Nephron (organoid): ENCODE data around the gene CHN2.

Experiments used
- H3K27ac Mint-ChIP-seq, 3 experiments: 2 replicates each; pipeline ENCODE4 v1.8.0; 2020; ENCODE audit warnings: mixed read lengths in 3 of 3, mild to moderate bottlenecking in 2 of 3, moderate library complexity in 1 of 3
- H3K27me3 Mint-ChIP-seq: 2 replicates; pipeline ENCODE4 v1.8.0; 2021; ENCODE audit warnings: low read depth, mild to moderate bottlenecking, moderate library complexity, mixed read lengths
- H3K36me3 Mint-ChIP-seq: 2 replicates; pipeline ENCODE4 v1.8.0; 2020; ENCODE audit warnings: low read depth, mixed read lengths
- H3K4me1 Mint-ChIP-seq: 2 replicates; pipeline ENCODE4 v1.8.0; 2020; ENCODE audit warnings: mixed read lengths
- H3K4me3 Mint-ChIP-seq, 3 experiments: 2 replicates each; pipeline ENCODE4 v1.8.0; 2020; ENCODE audit warnings: mild to moderate bottlenecking in 3 of 3, mixed read lengths in 3 of 3, moderate library complexity in 2 of 3
- H3K9me3 Mint-ChIP-seq: 2 replicates; pipeline ENCODE4 v1.8.0; 2020; ENCODE audit warnings: mixed read lengths
- TF ChIP-seq, protein P1 (sequence below), 3 experiments: fragments of 200-600 bp; sonication (generic); IDR thresholded peaks; one replicate each; pipeline ENCODE4 v1.5.0; 2021; ENCODE audit warnings: antibody characterized with exemption in 3 of 3; ENCODE audit not compliant: unreplicated experiment in 3 of 3

CHN2 gene

DNA sequence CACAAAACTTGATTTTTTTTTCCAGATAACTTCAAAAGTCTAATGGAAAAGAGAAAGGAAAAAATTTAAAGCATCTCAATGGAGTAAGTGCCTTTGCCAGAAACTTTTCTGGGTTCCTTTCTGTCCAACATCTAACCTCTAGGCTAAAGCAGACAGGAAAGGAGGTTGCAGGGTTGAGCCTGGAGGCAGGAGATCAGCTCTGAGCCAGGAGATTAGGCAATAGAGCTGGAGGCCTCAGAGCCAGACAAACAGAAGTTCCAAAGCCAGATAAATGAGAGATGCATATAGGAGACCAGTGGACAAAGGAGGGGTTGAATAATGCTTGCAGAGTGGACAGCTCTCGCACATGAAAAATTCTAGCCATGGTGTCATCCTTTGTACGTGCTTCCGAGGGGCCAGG is 42.9 kb downstream of the CHN2 start:
- TF ChIP-seq, protein P1, sequence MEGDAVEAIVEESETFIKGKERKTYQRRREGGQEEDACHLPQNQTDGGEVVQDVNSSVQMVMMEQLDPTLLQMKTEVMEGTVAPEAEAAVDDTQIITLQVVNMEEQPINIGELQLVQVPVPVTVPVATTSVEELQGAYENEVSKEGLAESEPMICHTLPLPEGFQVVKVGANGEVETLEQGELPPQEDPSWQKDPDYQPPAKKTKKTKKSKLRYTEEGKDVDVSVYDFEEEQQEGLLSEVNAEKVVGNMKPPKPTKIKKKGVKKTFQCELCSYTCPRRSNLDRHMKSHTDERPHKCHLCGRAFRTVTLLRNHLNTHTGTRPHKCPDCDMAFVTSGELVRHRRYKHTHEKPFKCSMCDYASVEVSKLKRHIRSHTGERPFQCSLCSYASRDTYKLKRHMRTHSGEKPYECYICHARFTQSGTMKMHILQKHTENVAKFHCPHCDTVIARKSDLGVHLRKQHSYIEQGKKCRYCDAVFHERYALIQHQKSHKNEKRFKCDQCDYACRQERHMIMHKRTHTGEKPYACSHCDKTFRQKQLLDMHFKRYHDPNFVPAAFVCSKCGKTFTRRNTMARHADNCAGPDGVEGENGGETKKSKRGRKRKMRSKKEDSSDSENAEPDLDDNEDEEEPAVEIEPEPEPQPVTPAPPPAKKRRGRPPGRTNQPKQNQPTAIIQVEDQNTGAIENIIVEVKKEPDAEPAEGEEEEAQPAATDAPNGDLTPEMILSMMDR (IDR thresholded peaks at IDR 0.05; ENCODE audit: unreplicated experiment in 3 of 3): no peak
- peaks cover 7% of the 10 kb centered on the region for H3K4me1 Mint-ChIP-seq
- no peaks in the 10 kb centered on the region for H3K36me3 Mint-ChIP-seq
- no peak overlapping the region for H3K4me3 Mint-ChIP-seq
- no peak overlapping the region for H3K27ac Mint-ChIP-seq
- no peaks in the 10 kb centered on the region for H3K27me3 Mint-ChIP-seq
- no peaks in the 10 kb centered on the region for H3K9me3 Mint-ChIP-seq

DNA sequence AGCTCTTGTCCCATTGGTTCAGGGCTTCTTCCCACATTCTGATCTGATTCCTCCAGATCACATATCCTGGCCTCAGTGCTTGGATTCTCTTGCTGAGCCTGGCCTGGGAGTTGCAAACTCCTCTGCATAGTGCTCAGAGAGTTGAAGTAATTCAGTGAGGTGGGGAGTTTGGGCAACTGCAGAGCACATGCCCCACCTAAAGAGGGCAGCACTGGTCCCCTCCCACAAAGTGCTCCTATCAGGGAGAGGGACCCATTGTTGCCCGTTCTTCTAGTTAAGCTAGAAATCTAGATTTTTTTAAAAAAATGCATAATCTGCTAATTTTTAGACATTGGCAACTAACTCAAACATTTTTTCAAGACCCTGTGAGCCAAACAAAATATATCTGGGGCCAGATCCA is 45.1 kb downstream of the CHN2 start:
- Mint-ChIP-seq H3K27me3 (no peaks in the 10 kb centered on the region), H3K4me3 (no peak overlapping the region), H3K36me3 (no peaks in the 10 kb centered on the region), H3K4me1 (no peaks in the 10 kb centered on the region), H3K9me3 (no peaks in the 10 kb centered on the region), H3K27ac (no peak overlapping the region)
- TF ChIP-seq, protein P1 (IDR thresholded peaks at IDR 0.05; ENCODE audit: unreplicated experiment in 3 of 3): no peak

DNA sequence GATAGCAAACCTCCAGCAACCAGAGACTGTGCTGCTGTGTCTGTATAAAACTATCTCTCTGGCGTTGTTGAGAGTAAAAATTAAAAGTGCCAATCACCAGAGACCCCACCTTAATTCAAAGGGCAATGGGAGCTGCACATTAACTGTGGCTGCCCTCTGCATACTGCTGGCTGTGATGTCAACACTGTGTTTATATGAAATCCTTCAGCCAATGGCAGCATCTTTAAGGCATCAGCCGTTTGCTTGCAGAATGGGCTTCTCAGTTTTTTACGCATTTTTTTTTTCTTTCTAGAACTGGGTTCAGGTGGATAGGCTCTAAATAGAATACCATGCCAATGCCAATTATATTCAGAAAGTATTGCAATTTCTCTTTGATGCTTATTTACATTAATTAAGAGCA is 47.7 kb downstream of the CHN2 start:
- no peaks in the 10 kb centered on the region for H3K9me3 Mint-ChIP-seq

DNA sequence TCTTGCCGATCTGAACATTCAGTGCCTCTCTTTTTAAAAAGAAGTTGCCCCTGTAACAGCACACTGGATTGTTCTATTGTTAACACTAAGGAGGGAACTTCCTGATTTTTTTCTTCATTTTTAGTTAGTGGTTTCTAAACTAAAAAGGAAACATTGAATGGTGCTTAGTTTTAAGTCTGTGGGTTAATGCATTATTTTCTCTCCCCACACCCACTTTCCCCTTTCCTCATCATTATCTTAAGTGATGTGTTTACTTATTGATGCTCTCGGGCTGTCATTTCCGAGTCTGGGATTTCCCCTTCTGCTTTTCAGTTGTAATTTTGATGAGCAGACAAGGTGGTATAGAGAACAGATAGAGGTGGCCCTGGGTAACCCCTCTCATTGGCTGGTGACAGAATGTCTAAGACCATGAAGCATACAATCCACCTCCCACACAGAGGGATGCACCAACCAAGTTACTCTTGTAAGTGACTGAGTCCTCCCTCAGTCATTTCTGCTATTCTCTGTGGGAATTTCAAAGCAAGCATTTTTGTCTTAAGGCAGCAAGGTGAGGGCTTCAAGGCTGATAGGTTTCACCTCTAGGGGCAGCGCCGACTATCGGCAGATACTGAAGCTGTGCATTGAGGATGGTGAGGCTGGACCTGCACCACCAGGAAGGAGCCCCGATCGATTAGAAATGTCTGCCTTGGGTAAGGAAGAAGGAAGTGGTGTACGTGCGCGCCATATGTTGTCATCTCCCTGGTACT is 49.5 kb downstream of the CHN2 start:
- Mint-ChIP-seq H3K27me3 (no peaks in the 10 kb centered on the region), H3K4me3 (no peak overlapping the region), H3K4me1 (no peaks in the 10 kb centered on the region), H3K36me3 (no peaks in the 10 kb centered on the region), H3K9me3 (no peaks in the 10 kb centered on the region), H3K27ac (no peak overlapping the region)
- TF ChIP-seq, protein P1 (IDR thresholded peaks at IDR 0.05; ENCODE audit: unreplicated experiment in 3 of 3): no peak

More for the DNA sequence above, 47.7 kb downstream of the CHN2 start:
- Mint-ChIP-seq H3K4me3 (no peak overlapping the region), H3K27me3 (no peaks in the 10 kb centered on the region), H3K36me3 (no peaks in the 10 kb centered on the region), H3K4me1 (no peaks in the 10 kb centered on the region), H3K27ac (no peak overlapping the region)
- TF ChIP-seq, protein P1 (IDR thresholded peaks at IDR 0.05; ENCODE audit: unreplicated experiment in 3 of 3): no peak

DNA sequence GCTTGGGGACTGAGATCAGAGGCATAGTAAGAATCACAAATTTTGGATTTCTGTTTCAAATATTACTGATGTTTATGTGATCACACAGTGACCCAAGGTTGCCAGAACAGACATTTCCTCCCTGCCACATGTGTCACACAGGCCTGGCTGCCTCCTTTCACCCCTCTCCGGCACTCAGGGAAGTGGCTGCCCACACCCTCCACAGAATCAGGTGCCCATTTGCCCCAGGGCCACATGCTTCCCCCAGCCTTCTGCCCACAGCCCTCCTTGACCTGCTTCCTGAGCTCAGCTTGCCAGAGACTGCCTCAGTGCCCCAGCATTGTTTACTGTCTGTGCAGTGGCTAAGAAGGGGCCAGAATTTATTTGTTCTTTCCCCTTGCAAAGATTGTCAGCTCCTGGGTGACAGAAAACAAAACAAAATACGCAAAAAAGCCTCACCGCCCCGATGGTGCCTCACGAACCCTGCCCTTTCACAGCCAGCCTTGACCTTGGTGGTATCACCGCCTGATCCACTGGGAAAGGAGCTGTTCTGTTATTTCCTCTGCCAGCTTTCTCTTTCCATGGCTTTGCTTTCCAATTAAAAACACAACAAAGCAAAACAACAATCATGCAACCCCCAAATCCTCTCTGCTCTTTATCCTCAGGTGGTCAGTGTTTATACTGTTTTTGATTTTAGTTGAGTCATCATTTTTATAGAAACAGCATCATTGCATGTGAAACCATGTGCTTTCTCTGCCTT is 52.8 kb downstream of the CHN2 start:
- Mint-ChIP-seq H3K4me1 (no peaks in the 10 kb centered on the region), H3K4me3 (no peak overlapping the region), H3K36me3 (no peaks in the 10 kb centered on the region), H3K27ac (no peak overlapping the region), H3K27me3 (no peaks in the 10 kb centered on the region), H3K9me3 (no peaks in the 10 kb centered on the region)
- TF ChIP-seq, protein P1 (IDR thresholded peaks at IDR 0.05; ENCODE audit: unreplicated experiment in 3 of 3): no peak

DNA sequence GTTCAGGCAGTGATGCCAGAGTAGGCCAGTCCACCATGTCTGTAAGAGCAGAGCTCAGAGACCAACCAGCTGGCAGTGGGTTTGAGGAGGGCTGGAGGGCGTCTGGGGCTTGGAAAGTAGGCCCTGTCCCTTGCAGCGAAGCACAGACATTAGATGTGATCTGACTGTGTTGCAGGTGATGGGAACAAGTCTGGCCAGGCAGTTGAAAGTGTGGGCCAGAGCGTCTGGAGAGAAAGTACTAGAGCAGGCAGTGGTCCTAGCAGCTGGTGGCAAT is 53.3 kb downstream of the CHN2 start:
- no peaks in the 10 kb centered on the region for H3K27me3 Mint-ChIP-seq
- TF ChIP-seq, protein P1 (IDR thresholded peaks at IDR 0.05; ENCODE audit: unreplicated experiment in 3 of 3): no peak
- H3K4me1 Mint-ChIP-seq: no peaks in the 10 kb centered on the region
- no peak overlapping the region for H3K27ac Mint-ChIP-seq
- no peak overlapping the region for H3K4me3 Mint-ChIP-seq
- no peaks in the 10 kb centered on the region for H3K9me3 Mint-ChIP-seq
- H3K36me3 Mint-ChIP-seq: no peaks in the 10 kb centered on the region
